Thoracic aorta (tissue), 2 donors: Measurements from ENCODE around the gene ZFAND3. TPM values are rescaled to one million over a fixed set of nuclear protein-coding genes. Genes with fewer than 3 reads are reported as not detected.

Source experiments
- ATAC-seq: fragments of 150-250 bp; one replicate; pipeline ENCODE4 v1.8.0; 2017; ENCODE audit warnings: low read depth; ENCODE audit not compliant: insufficient number of reproducible peaks, low FRiP score
- DNase-seq: peaks from one replicate; pipeline ENCODE4 v3.0.0-alpha.2; 2020; ENCODE audit warnings: low spot score
- H3K27ac ChIP-seq, 2 donors: fragments of 200-600 bp; sonication (generic); 1 replicate in 1 of 2; 2 replicates in 1 of 2; pipeline ENCODE4 v1.5.1; 2016; ENCODE audit warnings: mild to moderate bottlenecking in 2 of 2, moderate library complexity in 2 of 2
- H3K27me3 ChIP-seq: fragments of 200-600 bp; sonication (generic); replicated peaks from 2 replicates; pipeline ENCODE4 v1.6.0; 2016; ENCODE audit warnings: mild to moderate bottlenecking; ENCODE audit not compliant: insufficient read depth
- H3K36me3 ChIP-seq: fragments of 200-600 bp; sonication (generic); one replicate; pipeline ENCODE4 v1.5.1; 2016
- H3K4me1 ChIP-seq, 2 donors: fragments of 200-600 bp; sonication (generic); 1 replicate in 1 of 2; 2 replicates in 1 of 2; pipeline versions ENCODE4 v1.5.1 to v1.6.0; 2016; ENCODE audit warnings: low read depth in 2 of 2, mild to moderate bottlenecking in 1 of 2; ENCODE audit not compliant: control insufficient read depth in 1 of 2
- H3K4me3 ChIP-seq: fragments of 200-600 bp; sonication (generic); 2 replicates; pipeline ENCODE4 v1.5.1; 2016; ENCODE audit warnings: mild to moderate bottlenecking
- H3K9me3 ChIP-seq: fragments of 200-600 bp; sonication (generic); 2 replicates; pipeline ENCODE4 v1.5.1; 2016
- CTCF ChIP-seq: fragments of 200-600 bp; sonication (generic); IDR thresholded peaks from one replicate; pipeline ENCODE4 v1.5.1; 2019; ENCODE audit warnings: antibody characterized with exemption
- total RNA-seq, 2 donors: library from RNA; depleted of rRNA; stranded (reverse); fragments of >200 nt; gene quantifications; one replicate each; pipeline versions ENCODE4 v1.1.0 to v1.2.3, GENCODE V29; 2016

The ZFAND3 gene
- total RNA-seq, 2 donors from 2014 or later = 45.4 to 56.2 TPM

GRCh38 chr6:37827603-37828265 is 8.2 kb downstream of the ZFAND3 start:
- no peak for TF ChIP-seq CTCF
- Histone ChIP-seq H3K4me3 (no peak overlapping the region), H3K36me3 (no peaks in the 10 kb centered on the region), H3K9me3 (no peaks in the 10 kb centered on the region), H3K27me3 (no peaks in the 10 kb centered on the region), H3K4me1 (peaks cover 53 to 68% of the 10 kb centered on the region in 2 donors), H3K27ac (no peak overlapping the region)
- DNase-seq (no peak), ATAC-seq (no peak)

- H3K4me1 ChIP-seq = peaks cover 38 to 48% of the 10 kb centered on the region in 2 donors
- no peak for TF ChIP-seq CTCF
- DNase-seq = no peak
- no peaks in the 10 kb centered on the region for H3K9me3 ChIP-seq
- H3K27ac ChIP-seq = no peak overlapping the region
- no peaks in the 10 kb centered on the region for H3K36me3 ChIP-seq
- H3K27me3 ChIP-seq = no peaks in the 10 kb centered on the region
- no peak overlapping the region for H3K4me3 ChIP-seq
- no peak for ATAC-seq
These were observed 10.7 kb downstream of the ZFAND3 start for GRCh38 chr6:37830225-37830624.

GRCh38 chr6:37831457-37831856 is 11.9 kb downstream of the ZFAND3 start:
- H3K36me3 ChIP-seq = no peaks in the 10 kb centered on the region
- no peak for DNase-seq
- no peak for ATAC-seq
- no peaks in the 10 kb centered on the region for H3K9me3 ChIP-seq
- H3K27ac ChIP-seq = no peak overlapping the region
- H3K4me3 ChIP-seq = no peak overlapping the region
- TF ChIP-seq CTCF = no peak
- H3K27me3 ChIP-seq = no peaks in the 10 kb centered on the region
- peaks cover 27 to 35% of the 10 kb centered on the region in 2 donors for H3K4me1 ChIP-seq

- H3K4me3 ChIP-seq = no peak overlapping the region
- no peak for ATAC-seq
- H3K27me3 ChIP-seq = no peaks in the 10 kb centered on the region
- peaks cover 11 to 20% of the 10 kb centered on the region in 2 donors for H3K4me1 ChIP-seq
- no peak for TF ChIP-seq CTCF
- no peak overlapping the region for H3K27ac ChIP-seq
- no peak for DNase-seq
- H3K36me3 ChIP-seq = no peaks in the 10 kb centered on the region
- no peaks in the 10 kb centered on the region for H3K9me3 ChIP-seq
These were observed 16.4 kb downstream of the ZFAND3 start for GRCh38 chr6:37835923-37836322.

GRCh38 chr6:37838219-37838921 is 18.8 kb downstream of the ZFAND3 start:
- Histone ChIP-seq H3K27me3 (no peaks in the 10 kb centered on the region), H3K36me3 (no peaks in the 10 kb centered on the region), H3K4me3 (no peak overlapping the region), H3K9me3 (no peaks in the 10 kb centered on the region), H3K4me1 (peaks cover 10 to 18% of the 10 kb centered on the region in 2 donors), H3K27ac (no peak overlapping the region)
- no peak for TF ChIP-seq CTCF
- ATAC-seq (no peak), DNase-seq (no peak)
